ENCODE data around the gene ABCG2. TPM values are rescaled to one million over a fixed set of nuclear protein-coding genes. Genes with fewer than 3 reads are reported as not detected.

The ABCG2 gene
- total RNA-seq (2014; rRNA removed; shearing (Covaris generic); ENCODE audit: low replicate concordance) = 1.8 and 2.2 TPM in 2 replicates

DNA sequence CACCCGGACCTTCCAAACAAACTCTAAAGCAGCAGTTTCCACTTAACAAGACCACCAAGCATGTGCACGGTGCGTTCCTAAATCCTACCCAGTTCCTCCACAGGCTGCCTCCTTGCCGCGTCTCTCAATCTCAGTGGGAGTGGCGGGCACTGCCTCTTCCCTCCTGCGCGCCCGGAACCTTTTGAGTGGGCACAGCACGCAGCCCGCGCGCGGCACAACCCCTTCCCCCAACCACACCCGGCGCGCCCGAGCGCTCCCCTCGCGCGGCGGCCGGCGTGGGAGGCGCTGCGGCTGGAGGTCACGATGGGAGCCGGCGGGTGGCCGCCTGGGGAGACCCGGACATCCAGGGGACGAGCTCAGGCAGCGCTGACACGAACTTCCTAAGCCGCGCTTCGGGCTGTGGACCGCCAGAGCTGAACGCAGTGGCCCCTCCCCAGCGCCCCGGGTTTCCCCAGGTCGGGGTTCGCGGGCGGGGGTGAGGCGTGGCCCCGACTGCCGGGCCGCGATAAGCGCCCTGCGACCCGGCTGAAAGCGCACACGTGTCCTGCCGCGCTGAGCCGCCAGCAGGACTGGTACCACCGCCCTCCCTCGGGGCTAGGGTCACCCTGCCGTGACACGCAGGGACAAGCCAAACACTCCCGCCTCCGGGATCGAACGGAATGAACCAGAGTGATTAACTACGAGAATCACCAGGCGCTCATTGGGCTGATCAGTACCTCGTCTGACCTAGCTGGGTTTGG lies at the start of gene ABCG2:
TSS of gene ABCG2 (minus strand) at position 151 of the 740 bp plus-strand sequence. CDS start 18,644 bp downstream, outside the sequence.
- H3K4me3 ChIP-seq = peak within 1 kb of the TSS; percentile 57
- DNase-seq = peak; percentile 30
- H3K27me3 ChIP-seq = no peaks in the 10 kb centered on the region
- no peaks in the 10 kb centered on the region for H3K36me3 ChIP-seq
- H3K9me3 ChIP-seq = no peaks in the 10 kb centered on the region

DNA sequence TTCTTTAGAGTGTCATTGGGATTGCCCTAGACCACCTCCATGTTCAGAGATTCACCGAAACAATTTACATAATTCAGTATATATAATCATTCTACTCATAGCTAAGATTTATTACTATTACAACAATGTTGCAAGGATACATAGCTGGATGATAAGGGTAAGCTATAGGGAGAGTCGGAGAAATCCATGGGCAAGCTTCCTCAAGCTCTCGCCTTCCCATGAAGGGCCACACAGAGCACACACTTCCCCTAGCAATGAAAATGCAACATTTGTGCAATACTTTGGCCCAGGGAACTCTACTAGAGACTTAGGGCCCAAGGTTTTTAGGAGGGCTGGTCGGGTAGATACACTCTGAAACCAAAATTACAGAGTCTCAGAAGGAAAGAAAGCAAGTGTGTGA lies 49.7 kb upstream of the ABCG2 start:
- no peaks in the 10 kb centered on the region for H3K36me3 ChIP-seq
- DNase-seq = no peak
- H3K27me3 ChIP-seq = no peaks in the 10 kb centered on the region
- H3K4me3 ChIP-seq = no peak overlapping the region
- no peaks in the 10 kb centered on the region for H3K9me3 ChIP-seq

DNA sequence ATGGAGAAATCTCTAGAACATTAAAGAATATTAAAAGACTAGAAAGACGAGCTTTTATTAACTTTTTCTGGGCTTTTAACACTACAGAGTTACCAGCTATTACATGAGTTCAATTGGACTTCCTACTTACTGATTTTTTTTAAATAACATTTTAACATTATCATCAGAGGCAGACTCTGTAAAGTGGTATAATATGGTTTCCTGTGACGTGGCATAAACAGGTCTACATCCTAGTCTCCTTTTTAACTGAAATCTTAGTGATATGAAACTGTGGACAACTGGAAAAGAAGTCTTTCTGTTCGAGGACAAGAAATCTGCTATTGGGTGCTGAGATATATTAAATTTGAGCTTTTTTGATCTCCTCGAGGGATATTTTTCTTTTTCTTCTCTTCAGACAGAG lies 48.7 kb upstream of the ABCG2 start:
- no peaks in the 10 kb centered on the region for H3K27me3 ChIP-seq
- H3K36me3 ChIP-seq = no peaks in the 10 kb centered on the region
- H3K4me3 ChIP-seq = no peak overlapping the region
- no peaks in the 10 kb centered on the region for H3K9me3 ChIP-seq
- DNase-seq = no peak

DNA sequence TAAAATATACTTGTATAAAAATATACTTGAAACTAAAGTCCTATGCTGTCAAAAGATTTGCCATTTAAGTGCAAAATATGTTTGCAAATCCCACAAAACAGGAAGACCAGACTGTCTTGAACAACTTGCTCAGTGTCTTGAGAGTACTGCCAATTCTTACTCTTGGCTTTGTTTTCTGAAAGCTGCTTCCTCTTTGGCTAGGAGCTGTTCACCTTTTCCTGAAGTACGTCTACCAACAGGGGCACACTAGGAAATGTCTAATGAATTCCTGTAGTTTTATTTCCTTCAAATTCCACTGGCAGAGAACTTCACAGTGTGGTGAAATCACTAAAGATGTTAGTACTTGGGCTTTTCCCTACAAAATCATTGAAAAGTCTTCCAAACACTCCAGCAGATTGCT lies 46.4 kb upstream of the ABCG2 start:
- H3K9me3 ChIP-seq = no peaks in the 10 kb centered on the region
- no peak overlapping the region for H3K4me3 ChIP-seq
- no peak for DNase-seq
- H3K27me3 ChIP-seq = no peaks in the 10 kb centered on the region
- no peaks in the 10 kb centered on the region for H3K36me3 ChIP-seq

DNA sequence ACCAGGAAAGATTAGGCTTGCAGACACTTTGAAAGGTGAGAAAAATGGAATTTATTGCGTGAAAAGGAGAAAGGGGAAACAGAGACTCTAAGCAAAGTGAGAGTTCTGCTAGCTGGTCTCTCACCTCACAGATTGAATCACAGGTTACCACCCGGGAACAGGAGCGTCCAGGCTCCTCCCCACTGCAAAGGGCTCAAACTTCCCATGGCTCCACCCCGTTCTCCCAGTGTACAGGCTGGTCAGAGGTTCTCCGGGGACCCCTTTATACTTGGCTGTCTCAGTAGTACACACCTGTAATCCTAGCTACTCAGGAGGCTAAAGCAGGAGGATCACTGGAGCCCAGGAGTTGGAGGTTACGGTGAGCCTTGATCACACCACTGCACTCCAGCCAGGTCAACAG lies 44.0 kb upstream of the ABCG2 start:
- Histone ChIP-seq H3K36me3 (no peaks in the 10 kb centered on the region), H3K4me3 (no peak overlapping the region), H3K9me3 (no peaks in the 10 kb centered on the region), H3K27me3 (no peaks in the 10 kb centered on the region)
- no peak for DNase-seq

DNA sequence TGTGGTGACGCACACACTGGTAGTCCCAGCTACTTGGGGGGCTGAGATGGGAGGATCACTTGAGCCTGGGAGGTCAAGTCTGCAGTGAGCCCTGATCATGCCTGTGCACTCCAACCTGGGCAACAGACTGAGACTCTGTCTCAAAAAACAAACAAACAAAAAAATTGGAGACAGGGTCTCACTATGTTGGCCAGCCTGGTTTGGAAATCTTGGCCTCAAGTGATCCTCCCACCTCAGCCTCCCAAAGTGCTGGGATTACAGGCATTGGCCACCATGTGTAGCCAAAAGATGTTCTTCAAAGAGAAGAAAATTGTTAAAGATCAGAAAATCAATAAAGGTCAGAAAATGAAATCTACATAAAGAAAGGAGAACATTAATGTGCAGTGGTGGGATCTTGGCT lies 41.7 kb upstream of the ABCG2 start:
- DNase-seq = no peak
- no peaks in the 10 kb centered on the region for H3K9me3 ChIP-seq
- H3K36me3 ChIP-seq = no peaks in the 10 kb centered on the region
- H3K4me3 ChIP-seq = no peak overlapping the region
- H3K27me3 ChIP-seq = no peaks in the 10 kb centered on the region

DNA sequence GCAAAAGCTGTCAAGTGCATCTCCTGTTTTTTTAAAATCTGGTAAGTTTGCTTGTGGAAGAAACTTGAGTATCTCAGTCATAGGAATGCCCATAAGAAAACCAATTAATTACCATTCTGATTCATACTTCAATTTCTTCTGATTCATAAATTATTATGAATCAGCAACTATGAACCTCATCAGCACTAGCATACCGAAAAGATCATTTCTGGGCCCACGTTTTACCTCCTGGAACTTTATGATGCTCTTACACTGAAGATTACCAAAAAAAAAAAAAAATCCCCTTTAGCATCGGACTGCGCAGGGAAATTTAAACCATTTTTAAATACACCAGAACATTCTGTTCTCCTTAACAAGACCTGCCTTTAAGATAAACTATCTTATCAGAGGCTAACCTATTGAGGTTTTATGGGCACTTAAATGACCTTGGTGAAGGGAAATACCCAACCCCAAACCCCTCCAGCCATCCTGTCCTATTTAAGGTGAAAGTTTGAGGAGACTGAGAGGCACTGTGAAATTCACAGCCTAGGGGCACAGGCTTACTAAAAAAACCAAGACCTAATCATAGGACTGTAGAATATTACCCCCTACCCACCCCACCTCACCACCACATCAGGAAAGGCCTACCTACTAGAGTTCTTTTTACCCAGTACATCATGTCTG lies 38.2 kb upstream of the ABCG2 start:
- Histone ChIP-seq H3K27me3 (no peaks in the 10 kb centered on the region), H3K4me3 (no peak overlapping the region), H3K9me3 (no peaks in the 10 kb centered on the region), H3K36me3 (no peaks in the 10 kb centered on the region)
- DNase-seq = no peak

DNA sequence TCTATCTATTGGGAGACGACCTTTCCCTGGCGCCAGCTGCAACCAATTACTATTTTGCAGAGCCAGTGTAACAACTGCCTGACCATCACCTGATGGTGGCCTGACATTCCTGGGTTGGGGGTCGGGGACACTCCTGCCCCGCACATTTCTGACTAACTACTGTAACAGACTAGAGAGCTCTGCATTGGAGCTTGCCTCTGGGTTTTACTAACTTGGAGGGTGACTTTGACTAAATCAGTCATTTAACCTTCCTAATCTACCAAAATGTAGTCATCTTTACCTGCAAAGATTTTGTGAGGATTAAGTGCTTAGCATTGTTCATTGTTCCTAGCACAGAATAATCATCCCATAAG lies 37.5 kb upstream of the ABCG2 start:
- Histone ChIP-seq H3K9me3 (no peaks in the 10 kb centered on the region), H3K36me3 (no peaks in the 10 kb centered on the region), H3K4me3 (no peak overlapping the region), H3K27me3 (no peaks in the 10 kb centered on the region)
- DNase-seq = no peak

DNA sequence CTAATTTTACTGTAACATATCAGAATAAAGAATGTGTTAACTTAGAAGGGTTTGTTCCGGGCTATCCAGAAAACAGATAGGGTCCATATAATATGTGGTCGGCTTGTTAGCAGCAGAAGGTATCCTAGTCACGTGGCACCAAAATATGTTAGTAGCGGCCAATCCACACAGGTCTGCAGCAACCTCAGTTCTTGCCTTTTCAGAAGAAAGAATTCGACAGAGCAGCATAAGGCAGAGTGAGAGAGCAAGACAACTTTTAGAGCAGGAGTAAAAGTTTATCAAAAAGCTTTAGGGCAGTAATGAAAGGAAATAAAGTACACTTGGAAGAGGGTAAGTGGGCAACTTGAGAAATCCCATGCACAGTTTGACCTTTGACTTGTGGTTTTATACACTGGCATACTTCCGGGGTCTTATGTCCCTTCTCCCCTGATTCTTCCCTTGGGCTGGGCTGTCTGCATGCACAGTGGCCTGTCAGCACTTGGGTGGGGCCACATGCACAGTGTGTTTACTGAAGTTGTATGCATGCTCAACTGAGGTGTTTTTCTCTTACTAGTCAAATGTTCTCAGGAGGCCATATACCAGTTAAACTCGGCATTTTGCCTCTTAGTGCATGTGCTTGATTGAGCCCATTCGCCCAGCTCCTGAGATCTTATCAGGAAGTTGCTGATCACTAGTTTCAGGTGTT lies 37.0 kb upstream of the ABCG2 start:
- Histone ChIP-seq H3K36me3 (no peaks in the 10 kb centered on the region), H3K4me3 (no peak overlapping the region), H3K27me3 (no peaks in the 10 kb centered on the region), H3K9me3 (no peaks in the 10 kb centered on the region)
- DNase-seq = no peak

DNA sequence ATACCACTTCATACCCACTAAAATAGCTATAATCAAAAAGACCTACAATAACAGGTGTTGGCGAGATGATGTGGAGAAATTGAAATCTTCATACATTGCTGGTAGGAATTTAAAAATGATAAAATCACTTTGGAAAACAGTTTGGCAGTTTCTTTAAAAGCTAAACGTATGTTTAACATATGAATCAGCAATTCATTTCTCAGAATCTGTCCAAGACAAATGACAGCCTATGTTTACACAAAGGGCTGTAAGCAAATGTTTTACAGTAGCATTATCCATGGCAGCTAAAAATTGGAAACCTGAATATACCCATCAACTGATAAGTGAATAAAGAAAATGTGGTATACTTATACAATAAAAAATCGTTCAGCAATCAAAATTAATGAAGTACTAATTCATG lies 33.0 kb upstream of the ABCG2 start:
- Histone ChIP-seq H3K36me3 (no peaks in the 10 kb centered on the region), H3K9me3 (no peaks in the 10 kb centered on the region), H3K4me3 (no peak overlapping the region), H3K27me3 (no peaks in the 10 kb centered on the region)
- DNase-seq = no peak

DNA sequence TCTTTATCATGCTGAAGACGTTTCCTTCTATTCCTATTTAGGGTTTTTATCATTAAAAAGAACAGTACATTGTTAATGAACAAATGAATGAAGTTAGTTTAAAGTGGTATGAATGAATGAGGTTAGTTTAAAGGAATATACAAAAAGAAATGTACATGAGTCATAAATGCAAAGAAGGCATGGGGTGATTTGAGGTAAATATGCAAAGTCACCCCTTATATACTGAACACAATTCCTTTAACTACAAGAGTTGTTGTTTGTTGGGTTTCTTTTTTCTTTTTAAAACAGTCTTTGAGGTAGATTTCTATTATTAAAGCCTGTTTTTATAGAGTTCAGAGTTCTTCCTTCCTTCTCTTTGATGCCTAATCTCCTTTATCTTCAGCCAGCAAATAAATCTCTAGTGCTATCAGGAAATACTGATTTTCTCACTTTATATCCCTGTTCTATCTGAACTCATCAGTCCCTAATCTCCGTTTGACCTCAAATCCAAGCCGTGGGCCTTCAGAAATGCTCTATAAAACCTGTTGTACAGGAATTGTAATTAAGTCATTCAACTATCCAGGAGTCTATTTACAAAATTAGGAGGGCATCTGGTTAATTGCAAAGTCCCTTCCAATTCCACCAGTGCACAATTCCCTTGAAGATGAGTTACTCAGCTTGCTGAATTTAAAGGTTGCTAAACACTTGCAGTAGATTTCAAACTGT lies 31.6 kb upstream of the ABCG2 start:
- Histone ChIP-seq H3K36me3 (no peaks in the 10 kb centered on the region), H3K4me3 (no peak overlapping the region)

DNA sequence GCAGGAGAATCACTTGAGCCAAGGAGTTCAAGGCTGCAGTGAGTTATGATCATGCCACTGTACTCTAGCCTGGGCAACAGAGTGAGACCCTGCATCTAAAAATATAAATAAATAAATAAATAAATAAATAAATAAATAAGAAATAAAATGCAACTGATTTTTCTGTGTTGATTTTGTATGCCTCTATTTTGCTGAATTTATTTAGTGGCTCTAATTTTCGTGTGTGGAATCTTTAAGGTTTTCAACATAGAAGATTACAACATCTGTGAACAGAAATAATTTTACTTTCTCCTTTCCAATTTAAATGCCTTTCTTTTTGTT lies 30.9 kb upstream of the ABCG2 start:
- H3K27me3 ChIP-seq = no peaks in the 10 kb centered on the region
- no peaks in the 10 kb centered on the region for H3K36me3 ChIP-seq
- DNase-seq = no peak
- H3K9me3 ChIP-seq = no peaks in the 10 kb centered on the region
- no peak overlapping the region for H3K4me3 ChIP-seq

More for the DNA sequence above, 31.6 kb upstream of the ABCG2 start:
- Histone ChIP-seq H3K27me3 (no peaks in the 10 kb centered on the region), H3K9me3 (no peaks in the 10 kb centered on the region)
- DNase-seq = no peak

DNA sequence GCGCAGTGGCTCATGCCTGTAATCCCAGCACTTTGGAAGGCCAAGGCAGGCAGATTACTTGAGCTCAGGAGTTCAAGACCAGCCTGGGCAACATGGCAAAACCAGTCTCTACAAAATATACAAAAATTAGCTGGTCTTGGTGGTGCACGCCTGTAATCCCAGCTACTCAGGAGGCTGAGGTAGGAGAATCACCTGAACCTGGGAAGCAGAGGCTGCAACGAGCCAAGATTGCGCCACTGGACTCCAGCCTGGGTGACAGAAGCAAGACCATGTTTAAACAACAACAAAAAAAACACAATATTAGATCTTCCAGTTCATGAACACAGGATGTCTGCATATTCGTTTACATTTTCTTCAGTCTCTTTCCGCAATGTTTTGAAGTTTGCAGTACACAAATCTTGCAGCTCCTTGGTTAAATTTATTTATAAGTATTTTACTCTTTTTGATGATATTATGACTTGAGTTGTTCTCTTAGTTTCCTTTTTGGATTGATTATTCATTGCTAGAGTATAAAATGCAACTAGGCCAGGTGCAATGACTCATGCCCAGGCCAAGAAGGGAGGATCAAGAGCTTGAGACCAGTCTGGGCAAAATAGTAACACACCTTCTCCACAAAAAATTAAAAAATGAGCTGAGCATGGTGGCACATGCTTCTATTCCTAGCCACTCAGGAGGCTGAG lies 30.4 kb upstream of the ABCG2 start:
- Histone ChIP-seq H3K4me3 (no peak overlapping the region), H3K9me3 (peaks cover 2% of the 10 kb centered on the region; the same call in 1 of the 2 replicates), H3K27me3 (no peaks in the 10 kb centered on the region), H3K36me3 (no peaks in the 10 kb centered on the region)
- DNase-seq = no peak

DNA sequence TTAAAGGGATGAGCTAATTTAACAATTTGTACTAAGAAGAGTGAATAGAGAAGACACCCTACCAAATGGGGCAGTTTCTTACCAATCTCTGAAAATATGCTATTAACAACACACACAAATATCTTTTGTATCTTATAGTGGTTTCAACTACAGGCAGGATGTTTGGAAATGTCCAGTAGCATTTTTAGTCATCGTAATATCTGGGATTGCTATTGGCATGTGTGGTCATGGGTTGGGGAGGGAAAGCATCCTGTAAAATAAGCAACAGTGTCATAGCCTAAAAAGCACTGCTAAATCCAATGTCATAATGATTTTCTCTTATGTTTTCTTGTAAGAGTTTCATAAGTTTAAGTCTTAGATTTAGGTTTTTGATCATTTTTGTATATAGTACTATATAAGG lies 29.3 kb upstream of the ABCG2 start:
- Histone ChIP-seq H3K36me3 (no peaks in the 10 kb centered on the region), H3K27me3 (no peaks in the 10 kb centered on the region), H3K4me3 (no peak overlapping the region), H3K9me3 (peaks cover 2% of the 10 kb centered on the region; the same call in 1 of the 2 replicates)
- DNase-seq = no peak

DNA sequence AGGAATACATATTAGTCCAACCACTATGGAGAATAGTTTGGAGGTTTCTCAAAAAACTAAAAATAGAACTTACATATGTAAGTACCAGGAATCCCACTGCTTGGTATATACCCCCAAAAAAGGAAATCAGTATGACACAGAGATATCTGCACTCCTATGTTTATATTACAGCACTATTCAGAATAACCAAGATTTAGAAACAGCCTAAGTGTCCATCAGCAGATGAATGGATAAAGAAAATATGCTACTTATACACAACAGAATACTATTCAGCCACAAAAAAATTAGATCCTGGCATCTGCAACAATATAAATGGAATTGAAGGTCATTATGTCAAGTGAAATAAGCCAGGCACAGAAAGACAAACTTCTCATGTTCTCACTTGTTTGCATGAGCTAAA lies 27.5 kb upstream of the ABCG2 start:
- H3K4me3 ChIP-seq = no peak overlapping the region
- no peaks in the 10 kb centered on the region for H3K36me3 ChIP-seq
- H3K27me3 ChIP-seq = no peaks in the 10 kb centered on the region
- DNase-seq = no peak
- H3K9me3 ChIP-seq = peaks cover 2% of the 10 kb centered on the region; the same call in 1 of the 2 replicates

DNA sequence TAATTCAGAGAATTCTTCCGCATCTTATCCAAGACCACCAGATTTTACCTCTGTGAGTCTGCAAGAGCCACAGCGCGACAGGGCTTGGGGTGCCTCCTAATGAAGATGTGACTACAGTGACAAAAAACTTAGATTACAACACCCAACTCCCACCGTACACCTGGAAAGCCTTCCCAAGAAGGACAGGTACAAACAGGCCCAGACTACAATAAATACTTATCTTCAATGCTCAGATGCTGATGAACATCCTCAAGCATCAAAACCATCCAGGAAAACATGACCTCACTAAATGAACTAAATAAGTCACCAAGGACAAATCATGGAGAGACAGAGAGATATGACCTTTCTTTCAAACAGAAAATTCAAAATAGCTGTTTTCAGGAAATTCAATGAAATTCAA lies 20.8 kb upstream of the ABCG2 start:
- H3K36me3 ChIP-seq = no peaks in the 10 kb centered on the region
- no peak overlapping the region for H3K4me3 ChIP-seq
- no peaks in the 10 kb centered on the region for H3K27me3 ChIP-seq
- H3K9me3 ChIP-seq = peaks cover 2% of the 10 kb centered on the region; the same call in 1 of the 2 replicates
- no peak for DNase-seq
